HEK293 (cell line): ENCODE results near the gene SRSF1.

Source experiments
- GLI4 ChIP-seq: fragments of 450-650 bp; formaldehyde crosslinking; IDR thresholded peaks from 2 replicates; pipeline ENCODE4 v1.5.1; 2016; ENCODE audit warnings: missing biosample characterization, missing genetic modification characterization
- GLIS2 ChIP-seq: fragments of 450-650 bp; formaldehyde crosslinking; IDR thresholded peaks from 2 replicates; pipeline ENCODE4 v1.5.1; 2016; ENCODE audit warnings: missing biosample characterization, missing genetic modification characterization
- HIC1 ChIP-seq: fragments of 450-650 bp; formaldehyde crosslinking; IDR thresholded peaks from 2 replicates; pipeline ENCODE4 v1.5.1; 2016; ENCODE audit warnings: missing biosample characterization, missing genetic modification characterization
- PATZ1 ChIP-seq: fragments of 450-650 bp; formaldehyde crosslinking; IDR thresholded peaks from 2 replicates; pipeline ENCODE4 v1.5.1; 2016; ENCODE audit warnings: missing biosample characterization, missing genetic modification characterization
- PRDM1 ChIP-seq: fragments of 450-650 bp; formaldehyde crosslinking; IDR thresholded peaks from 2 replicates; pipeline ENCODE4; 2016; ENCODE audit warnings: missing biosample characterization, missing genetic modification characterization
- ZBTB48 ChIP-seq: fragments of 450-650 bp; formaldehyde crosslinking; IDR thresholded peaks from 2 replicates; pipeline ENCODE4 v1.5.1; 2016; ENCODE audit warnings: missing biosample characterization, missing genetic modification characterization
- ZBTB8A ChIP-seq: fragments of 450-650 bp; formaldehyde crosslinking; IDR thresholded peaks from 2 replicates; pipeline ENCODE4 v1.5.1; 2016; ENCODE audit warnings: missing biosample characterization, missing genetic modification characterization
- ZNF112 ChIP-seq: fragments of 450-650 bp; formaldehyde crosslinking; IDR thresholded peaks from 2 replicates; pipeline ENCODE4 v1.5.0; 2017; ENCODE audit warnings: missing biosample characterization, missing genetic modification characterization
- ZNF155 ChIP-seq: fragments of 450-650 bp; formaldehyde crosslinking; IDR thresholded peaks from 2 replicates; pipeline ENCODE4 v1.5.1; 2016; ENCODE audit warnings: missing biosample characterization, missing genetic modification characterization
- ZNF423 ChIP-seq: fragments of 450-650 bp; formaldehyde crosslinking; IDR thresholded peaks from 2 replicates; pipeline ENCODE4 v1.5.1; 2016; ENCODE audit warnings: missing biosample characterization, missing genetic modification characterization
- ZNF555 ChIP-seq: fragments of 450-650 bp; formaldehyde crosslinking; conservative IDR thresholded peaks from 2 replicates; pipeline ENCODE4 v1.5.1; 2017; ENCODE audit warnings: missing biosample characterization, mild to moderate bottlenecking, missing genetic modification characterization, inconsistent platforms
- ZNF558 ChIP-seq: fragments of 450-650 bp; formaldehyde crosslinking; IDR thresholded peaks from 2 replicates; pipeline ENCODE4 v1.5.1; 2016; ENCODE audit warnings: missing biosample characterization, missing genetic modification characterization
- ZNF600 ChIP-seq: fragments of 450-650 bp; formaldehyde crosslinking; IDR thresholded peaks from 2 replicates; pipeline ENCODE4 v1.5.1; 2016; ENCODE audit warnings: missing biosample characterization, missing genetic modification characterization
- ZNF777 ChIP-seq: fragments of 450-650 bp; formaldehyde crosslinking; IDR thresholded peaks from 2 replicates; pipeline ENCODE4 v1.5.1; 2017; ENCODE audit warnings: missing biosample characterization, missing genetic modification characterization, borderline replicate concordance
- ZNF837 ChIP-seq: fragments of 450-650 bp; formaldehyde crosslinking; IDR thresholded peaks from 2 replicates; pipeline ENCODE4 v1.5.1; 2016; ENCODE audit warnings: missing biosample characterization, missing genetic modification characterization
- ZXDB ChIP-seq: fragments of 450-650 bp; formaldehyde crosslinking; IDR thresholded peaks from 2 replicates; pipeline ENCODE4 v1.5.1; 2016; ENCODE audit warnings: missing biosample characterization, missing genetic modification characterization
- TF ChIP-seq, protein P1 (sequence below): fragments of 450-650 bp; formaldehyde crosslinking; IDR thresholded peaks from 2 replicates; pipeline ENCODE4 v1.5.1; 2016; ENCODE audit warnings: missing biosample characterization, missing genetic modification characterization, borderline replicate concordance
- TF ChIP-seq, protein P2 (sequence below): fragments of 450-650 bp; formaldehyde crosslinking; IDR thresholded peaks from 2 replicates; pipeline ENCODE4 v1.5.1; 2017; ENCODE audit warnings: missing biosample characterization, missing genetic modification characterization
- TF ChIP-seq, protein P3 (sequence below): fragments of 450-650 bp; formaldehyde crosslinking; IDR thresholded peaks from 2 replicates; pipeline ENCODE4 v1.5.1; 2016; ENCODE audit warnings: missing biosample characterization, missing genetic modification characterization
- TF ChIP-seq, protein P4 (sequence below): fragments of 450-650 bp; formaldehyde crosslinking; IDR thresholded peaks from 2 replicates; pipeline ENCODE4 v1.5.1; 2016; ENCODE audit warnings: missing biosample characterization, missing genetic modification characterization

SRSF1 gene

DNA sequence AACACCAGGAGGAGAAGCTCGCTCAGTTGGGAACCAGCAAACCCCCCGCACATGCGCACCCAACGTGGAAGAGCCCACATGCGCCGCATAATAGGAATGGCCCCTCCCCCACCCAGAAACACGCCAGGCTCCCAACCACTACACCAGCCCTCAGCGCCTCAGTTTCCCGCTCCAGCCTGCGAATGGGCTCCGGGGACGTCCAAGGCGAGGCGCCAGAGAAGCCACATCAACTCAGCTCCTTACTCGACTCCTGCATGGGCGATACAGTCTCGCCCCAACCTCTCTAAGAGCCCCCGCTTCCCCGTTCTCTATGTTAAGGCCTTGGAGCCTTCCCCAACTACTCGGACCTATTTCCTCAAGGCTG is 504 bp downstream of the SRSF1 start (continued):
- TF ChIP-seq PATZ1 (tag by site-specific recombination): peak; percentile 23
- TF ChIP-seq, protein P1, sequence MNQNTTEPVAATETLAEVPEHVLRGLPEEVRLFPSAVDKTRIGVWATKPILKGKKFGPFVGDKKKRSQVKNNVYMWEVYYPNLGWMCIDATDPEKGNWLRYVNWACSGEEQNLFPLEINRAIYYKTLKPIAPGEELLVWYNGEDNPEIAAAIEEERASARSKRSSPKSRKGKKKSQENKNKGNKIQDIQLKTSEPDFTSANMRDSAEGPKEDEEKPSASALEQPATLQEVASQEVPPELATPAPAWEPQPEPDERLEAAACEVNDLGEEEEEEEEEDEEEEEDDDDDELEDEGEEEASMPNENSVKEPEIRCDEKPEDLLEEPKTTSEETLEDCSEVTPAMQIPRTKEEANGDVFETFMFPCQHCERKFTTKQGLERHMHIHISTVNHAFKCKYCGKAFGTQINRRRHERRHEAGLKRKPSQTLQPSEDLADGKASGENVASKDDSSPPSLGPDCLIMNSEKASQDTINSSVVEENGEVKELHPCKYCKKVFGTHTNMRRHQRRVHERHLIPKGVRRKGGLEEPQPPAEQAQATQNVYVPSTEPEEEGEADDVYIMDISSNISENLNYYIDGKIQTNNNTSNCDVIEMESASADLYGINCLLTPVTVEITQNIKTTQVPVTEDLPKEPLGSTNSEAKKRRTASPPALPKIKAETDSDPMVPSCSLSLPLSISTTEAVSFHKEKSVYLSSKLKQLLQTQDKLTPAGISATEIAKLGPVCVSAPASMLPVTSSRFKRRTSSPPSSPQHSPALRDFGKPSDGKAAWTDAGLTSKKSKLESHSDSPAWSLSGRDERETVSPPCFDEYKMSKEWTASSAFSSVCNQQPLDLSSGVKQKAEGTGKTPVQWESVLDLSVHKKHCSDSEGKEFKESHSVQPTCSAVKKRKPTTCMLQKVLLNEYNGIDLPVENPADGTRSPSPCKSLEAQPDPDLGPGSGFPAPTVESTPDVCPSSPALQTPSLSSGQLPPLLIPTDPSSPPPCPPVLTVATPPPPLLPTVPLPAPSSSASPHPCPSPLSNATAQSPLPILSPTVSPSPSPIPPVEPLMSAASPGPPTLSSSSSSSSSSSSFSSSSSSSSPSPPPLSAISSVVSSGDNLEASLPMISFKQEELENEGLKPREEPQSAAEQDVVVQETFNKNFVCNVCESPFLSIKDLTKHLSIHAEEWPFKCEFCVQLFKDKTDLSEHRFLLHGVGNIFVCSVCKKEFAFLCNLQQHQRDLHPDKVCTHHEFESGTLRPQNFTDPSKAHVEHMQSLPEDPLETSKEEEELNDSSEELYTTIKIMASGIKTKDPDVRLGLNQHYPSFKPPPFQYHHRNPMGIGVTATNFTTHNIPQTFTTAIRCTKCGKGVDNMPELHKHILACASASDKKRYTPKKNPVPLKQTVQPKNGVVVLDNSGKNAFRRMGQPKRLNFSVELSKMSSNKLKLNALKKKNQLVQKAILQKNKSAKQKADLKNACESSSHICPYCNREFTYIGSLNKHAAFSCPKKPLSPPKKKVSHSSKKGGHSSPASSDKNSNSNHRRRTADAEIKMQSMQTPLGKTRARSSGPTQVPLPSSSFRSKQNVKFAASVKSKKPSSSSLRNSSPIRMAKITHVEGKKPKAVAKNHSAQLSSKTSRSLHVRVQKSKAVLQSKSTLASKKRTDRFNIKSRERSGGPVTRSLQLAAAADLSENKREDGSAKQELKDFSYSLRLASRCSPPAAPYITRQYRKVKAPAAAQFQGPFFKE (tag by site-specific recombination): no peak
- TF ChIP-seq ZBTB48 (tag by site-specific recombination): 0 out of 2 replicates have a peak, but pooled peaks have one; percentile 17
- TF ChIP-seq GLIS2 (tag by site-specific recombination): peak; percentile 95; the same call in 1 of the 2 replicates
- no peak for TF ChIP-seq ZNF558
- 0 out of 2 replicates have a peak, but pooled peaks have one; percentile 47 for TF ChIP-seq ZNF600 (tag by site-specific recombination)
- no peak for TF ChIP-seq ZXDB (tag by site-specific recombination)
- TF ChIP-seq, protein P2, sequence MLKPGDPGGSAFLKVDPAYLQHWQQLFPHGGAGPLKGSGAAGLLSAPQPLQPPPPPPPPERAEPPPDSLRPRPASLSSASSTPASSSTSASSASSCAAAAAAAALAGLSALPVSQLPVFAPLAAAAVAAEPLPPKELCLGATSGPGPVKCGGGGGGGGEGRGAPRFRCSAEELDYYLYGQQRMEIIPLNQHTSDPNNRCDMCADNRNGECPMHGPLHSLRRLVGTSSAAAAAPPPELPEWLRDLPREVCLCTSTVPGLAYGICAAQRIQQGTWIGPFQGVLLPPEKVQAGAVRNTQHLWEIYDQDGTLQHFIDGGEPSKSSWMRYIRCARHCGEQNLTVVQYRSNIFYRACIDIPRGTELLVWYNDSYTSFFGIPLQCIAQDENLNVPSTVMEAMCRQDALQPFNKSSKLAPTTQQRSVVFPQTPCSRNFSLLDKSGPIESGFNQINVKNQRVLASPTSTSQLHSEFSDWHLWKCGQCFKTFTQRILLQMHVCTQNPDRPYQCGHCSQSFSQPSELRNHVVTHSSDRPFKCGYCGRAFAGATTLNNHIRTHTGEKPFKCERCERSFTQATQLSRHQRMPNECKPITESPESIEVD (tag by site-specific recombination): no peak
- TF ChIP-seq ZNF837: no peak
- TF ChIP-seq, protein P3, sequence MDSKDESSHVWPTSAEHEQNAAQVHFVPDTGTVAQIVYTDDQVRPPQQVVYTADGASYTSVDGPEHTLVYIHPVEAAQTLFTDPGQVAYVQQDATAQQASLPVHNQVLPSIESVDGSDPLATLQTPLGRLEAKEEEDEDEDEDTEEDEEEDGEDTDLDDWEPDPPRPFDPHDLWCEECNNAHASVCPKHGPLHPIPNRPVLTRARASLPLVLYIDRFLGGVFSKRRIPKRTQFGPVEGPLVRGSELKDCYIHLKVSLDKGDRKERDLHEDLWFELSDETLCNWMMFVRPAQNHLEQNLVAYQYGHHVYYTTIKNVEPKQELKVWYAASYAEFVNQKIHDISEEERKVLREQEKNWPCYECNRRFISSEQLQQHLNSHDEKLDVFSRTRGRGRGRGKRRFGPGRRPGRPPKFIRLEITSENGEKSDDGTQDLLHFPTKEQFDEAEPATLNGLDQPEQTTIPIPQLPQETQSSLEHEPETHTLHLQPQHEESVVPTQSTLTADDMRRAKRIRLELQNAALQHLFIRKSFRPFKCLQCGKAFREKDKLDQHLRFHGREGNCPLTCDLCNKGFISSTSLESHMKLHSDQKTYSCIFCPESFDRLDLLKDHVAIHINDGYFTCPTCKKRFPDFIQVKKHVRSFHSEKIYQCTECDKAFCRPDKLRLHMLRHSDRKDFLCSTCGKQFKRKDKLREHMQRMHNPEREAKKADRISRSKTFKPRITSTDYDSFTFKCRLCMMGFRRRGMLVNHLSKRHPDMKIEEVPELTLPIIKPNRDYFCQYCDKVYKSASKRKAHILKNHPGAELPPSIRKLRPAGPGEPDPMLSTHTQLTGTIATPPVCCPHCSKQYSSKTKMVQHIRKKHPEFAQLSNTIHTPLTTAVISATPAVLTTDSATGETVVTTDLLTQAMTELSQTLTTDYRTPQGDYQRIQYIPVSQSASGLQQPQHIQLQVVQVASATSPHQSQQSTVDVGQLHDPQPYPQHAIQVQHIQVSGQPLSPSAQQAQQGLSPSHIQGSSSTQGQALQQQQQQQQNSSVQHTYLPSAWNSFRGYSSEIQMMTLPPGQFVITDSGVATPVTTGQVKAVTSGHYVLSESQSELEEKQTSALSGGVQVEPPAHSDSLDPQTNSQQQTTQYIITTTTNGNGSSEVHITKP: peak; percentile 96
- TF ChIP-seq ZNF777 (tag by site-specific recombination): no peak
- TF ChIP-seq ZNF423 (tag by site-specific recombination): peak; percentile 67; the same call in 1 of the 2 replicates
- no peak for TF ChIP-seq ZNF555 (tag by site-specific recombination)
- no peak for TF ChIP-seq HIC1
- no peak for TF ChIP-seq GLI4 (tag by site-specific recombination)
- peak; percentile 20; the same call in 1 of the 2 replicates for TF ChIP-seq ZBTB8A (tag by site-specific recombination)
- TF ChIP-seq ZNF112 (tag by site-specific recombination): no peak
- TF ChIP-seq, protein P4, sequence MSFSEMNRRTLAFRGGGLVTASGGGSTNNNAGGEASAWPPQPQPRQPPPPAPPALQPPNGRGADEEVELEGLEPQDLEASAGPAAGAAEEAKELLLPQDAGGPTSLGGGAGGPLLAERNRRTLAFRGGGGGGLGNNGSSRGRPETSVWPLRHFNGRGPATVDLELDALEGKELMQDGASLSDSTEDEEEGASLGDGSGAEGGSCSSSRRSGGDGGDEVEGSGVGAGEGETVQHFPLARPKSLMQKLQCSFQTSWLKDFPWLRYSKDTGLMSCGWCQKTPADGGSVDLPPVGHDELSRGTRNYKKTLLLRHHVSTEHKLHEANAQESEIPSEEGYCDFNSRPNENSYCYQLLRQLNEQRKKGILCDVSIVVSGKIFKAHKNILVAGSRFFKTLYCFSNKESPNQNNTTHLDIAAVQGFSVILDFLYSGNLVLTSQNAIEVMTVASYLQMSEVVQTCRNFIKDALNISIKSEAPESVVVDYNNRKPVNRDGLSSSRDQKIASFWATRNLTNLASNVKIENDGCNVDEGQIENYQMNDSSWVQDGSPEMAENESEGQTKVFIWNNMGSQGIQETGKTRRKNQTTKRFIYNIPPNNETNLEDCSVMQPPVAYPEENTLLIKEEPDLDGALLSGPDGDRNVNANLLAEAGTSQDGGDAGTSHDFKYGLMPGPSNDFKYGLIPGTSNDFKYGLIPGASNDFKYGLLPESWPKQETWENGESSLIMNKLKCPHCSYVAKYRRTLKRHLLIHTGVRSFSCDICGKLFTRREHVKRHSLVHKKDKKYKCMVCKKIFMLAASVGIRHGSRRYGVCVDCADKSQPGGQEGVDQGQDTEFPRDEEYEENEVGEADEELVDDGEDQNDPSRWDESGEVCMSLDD (tag by site-specific recombination): no peak
- peak; percentile 53; the same call in 1 of the 2 replicates for TF ChIP-seq PRDM1
- TF ChIP-seq ZNF155 (tag by site-specific recombination): no peak
